Activated CD4-positive, alpha-beta T cell treated with anti-CD3 and anti-CD28 coated beads, Interleukin-2, Interleukin-4, amounts not matched to agents 100 ng/mL and 50 ng/mL, durations not matched to agents 16 hours and 8 hours (primary cell): ENCODE results near the gene SYT14.
"Not testable (repeated sequence)": the region's sequence is repeated elsewhere in the genome, so short reads cannot be mapped to it uniquely, and the experiment has no call there.

Source experiments
- DNase-seq: peaks from one replicate; pipeline ENCODE4 v3.0.0-alpha.2; 2020; ENCODE audit warnings: low spot score

The SYT14 gene

GRCh38 chr1:209937996-209938959, at the start of gene SYT14:
SYT14 (plus strand) TSS chr1:209938217; CDS start chr1:209938265, 48 bp downstream.
- DNase-seq: no peak

GRCh38 chr1:209888291-209889076, 49.5 kb upstream of the SYT14 start:
- not testable (repeated sequence) for DNase-seq

- no peak for DNase-seq
Observed at GRCh38 chr1:209889077-209889418, 49.0 kb upstream of the SYT14 start.

- no peak for DNase-seq
Observed at GRCh38 chr1:209890641-209891330, 47.2 kb upstream of the SYT14 start.

GRCh38 chr1:209893751-209894150, 44.3 kb upstream of the SYT14 start:
- DNase-seq: no peak

GRCh38 chr1:209895709-209896108, 42.3 kb upstream of the SYT14 start:
- DNase-seq: no peak

- DNase-seq: no peak
Observed at GRCh38 chr1:209896346-209896745, 41.7 kb upstream of the SYT14 start.

- not testable (repeated sequence) for DNase-seq
Observed at GRCh38 chr1:209898271-209898670, 39.7 kb upstream of the SYT14 start.

- not testable (repeated sequence) for DNase-seq
Observed at GRCh38 chr1:209898851-209899250, 39.2 kb upstream of the SYT14 start.

GRCh38 chr1:209899948-209900347, 38.1 kb upstream of the SYT14 start:
- peak; percentile 42 for DNase-seq

GRCh38 chr1:209900734-209901133, 37.3 kb upstream of the SYT14 start:
- no peak for DNase-seq

GRCh38 chr1:209901211-209901610, 36.8 kb upstream of the SYT14 start:
- no peak for DNase-seq

- DNase-seq: not testable (repeated sequence)
Observed at GRCh38 chr1:209904774-209905173, 33.2 kb upstream of the SYT14 start.

- no peak for DNase-seq
Observed at GRCh38 chr1:209911746-209912145, 26.3 kb upstream of the SYT14 start.

- DNase-seq: no peak
Observed at GRCh38 chr1:209912306-209912705, 25.7 kb upstream of the SYT14 start.

GRCh38 chr1:209919637-209920036, 18.4 kb upstream of the SYT14 start:
- not testable (repeated sequence) for DNase-seq

GRCh38 chr1:209920844-209921243, 17.2 kb upstream of the SYT14 start:
- DNase-seq: no peak

- DNase-seq: no peak
Observed at GRCh38 chr1:209924390-209924789, 13.6 kb upstream of the SYT14 start.

GRCh38 chr1:209926045-209926444, 12.0 kb upstream of the SYT14 start:
- no peak for DNase-seq

GRCh38 chr1:209927466-209927865, 10.6 kb upstream of the SYT14 start:
- DNase-seq: no peak

GRCh38 chr1:209929751-209930150, 8.3 kb upstream of the SYT14 start:
- no peak for DNase-seq

- DNase-seq: no peak
Observed at GRCh38 chr1:209931141-209931540, 6.9 kb upstream of the SYT14 start.
